Measurements from ENCODE around the gene WDR20.

Gene WDR20

GRCh38 chr14:102178806-102179205, 39.1 kb downstream of the WDR20 start:
- H3K27ac ChIP-seq: no peak overlapping the region

DNA sequence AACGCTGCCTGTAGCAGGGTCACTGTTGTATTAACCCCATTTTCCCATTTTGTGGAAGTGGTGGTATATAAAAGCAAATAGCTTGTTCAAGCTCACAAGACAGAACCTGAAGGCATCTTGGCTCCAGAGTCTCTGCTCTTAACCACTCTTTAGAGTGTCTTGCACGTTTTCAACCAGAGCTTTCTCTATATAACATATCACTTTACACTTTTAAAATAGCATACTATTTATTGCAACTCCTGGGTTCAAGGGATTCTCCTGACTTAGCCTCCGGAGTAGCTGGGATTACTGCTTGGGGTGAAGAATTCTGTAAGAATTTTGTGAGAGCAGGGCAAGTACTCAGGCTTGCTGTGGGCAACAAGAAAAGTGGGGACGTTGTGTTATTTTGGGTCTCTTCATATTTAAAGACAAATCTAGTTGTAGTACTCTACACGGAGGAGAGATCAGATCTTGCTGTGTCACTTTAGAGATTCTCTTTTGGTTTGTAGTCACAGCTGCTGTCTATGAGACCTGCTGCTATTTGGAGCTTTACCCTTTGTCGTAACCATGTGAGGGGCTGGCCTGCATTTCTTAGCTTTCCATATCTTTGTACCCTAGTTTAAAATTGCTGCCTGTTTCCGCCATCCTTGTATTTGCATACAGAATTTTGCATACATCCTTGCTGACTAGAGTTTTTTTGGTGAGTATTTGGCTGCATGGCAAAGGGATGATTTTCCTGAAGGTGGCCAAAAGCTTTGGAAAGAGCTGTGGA, 40.7 kb downstream of the WDR20 start:
- TF ChIP-seq CTCF (IDR thresholded peaks at IDR 0.05): no peak
- no peak for TF ChIP-seq ZFX (IDR thresholded peaks at IDR 0.05; ENCODE audit: borderline replicate concordance)
- no peak overlapping the region for H3K27ac ChIP-seq

More at GRCh38 chr14:102178806-102179205, 39.1 kb downstream of the WDR20 start:
- TF ChIP-seq ZFX (IDR thresholded peaks at IDR 0.05; ENCODE audit: borderline replicate concordance) (no peak), CTCF (IDR thresholded peaks at IDR 0.05) (no peak)

DNA sequence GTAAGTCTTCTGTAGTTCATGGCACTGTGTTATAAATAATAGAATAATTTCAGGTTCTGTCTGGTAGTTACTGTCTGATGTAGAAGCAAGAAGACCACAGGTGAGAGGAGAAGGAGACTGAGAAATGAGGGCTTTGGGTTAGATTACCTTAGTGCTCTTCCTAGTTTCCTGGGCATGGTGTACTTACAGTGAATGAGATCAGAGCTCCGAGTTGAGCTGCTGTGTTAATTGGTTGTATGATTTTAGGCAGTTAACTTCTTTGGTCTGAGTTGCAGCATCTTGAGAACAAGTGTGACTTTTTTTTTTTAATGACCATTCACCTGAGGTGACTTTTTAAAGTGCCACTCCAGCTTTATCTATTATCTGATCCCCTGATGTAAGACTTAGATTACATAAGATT, 41.5 kb downstream of the WDR20 start:
- no peak for TF ChIP-seq CTCF (IDR thresholded peaks at IDR 0.05)
- no peak for TF ChIP-seq ZFX (IDR thresholded peaks at IDR 0.05; ENCODE audit: borderline replicate concordance)
- H3K27ac ChIP-seq: no peak overlapping the region

DNA sequence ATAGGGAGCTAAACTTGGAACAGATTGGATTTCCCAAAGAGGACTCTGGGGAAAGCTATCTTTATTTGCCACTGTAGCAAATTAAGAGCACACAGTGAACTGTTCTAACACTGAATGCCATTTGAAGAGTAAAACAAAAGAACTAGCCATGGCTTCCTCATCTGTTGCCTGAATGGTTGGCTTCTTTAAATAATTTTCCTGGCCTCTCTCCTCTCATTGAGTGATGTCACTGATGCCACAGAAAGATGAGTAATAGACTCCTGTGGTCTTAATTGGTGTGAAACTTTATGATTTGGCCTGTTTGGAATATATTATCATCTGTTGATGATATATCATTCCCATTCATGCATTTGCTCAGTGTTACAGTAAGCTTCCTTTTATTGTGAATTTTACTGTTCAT, 42.5 kb downstream of the WDR20 start:
- no peak for TF ChIP-seq ZFX (IDR thresholded peaks at IDR 0.05; ENCODE audit: borderline replicate concordance)
- no peak for TF ChIP-seq CTCF (IDR thresholded peaks at IDR 0.05)
- H3K27ac ChIP-seq: no peak overlapping the region

GRCh38 chr14:102182936-102183619, 43.4 kb downstream of the WDR20 start:
- no peak overlapping the region for H3K27ac ChIP-seq
- TF ChIP-seq ZFX (IDR thresholded peaks at IDR 0.05; ENCODE audit: borderline replicate concordance) (no peak), CTCF (IDR thresholded peaks at IDR 0.05) (no peak)

- no peak overlapping the region for H3K27ac ChIP-seq
- TF ChIP-seq CTCF (IDR thresholded peaks at IDR 0.05) (no peak), ZFX (IDR thresholded peaks at IDR 0.05; ENCODE audit: borderline replicate concordance) (no peak)
These were observed 44.2 kb downstream of the WDR20 start for GRCh38 chr14:102183886-102184285.
